Trophoblast cell (in vitro differentiated cells and primary cell): ENCODE data around the gene CNOT6. TPM values are rescaled to one million over a fixed set of nuclear protein-coding genes. Genes with fewer than 3 reads are reported as not detected.

Experiments used
- DNase-seq, 2 donors: peaks; one replicate each; pipeline ENCODE4 v3.0.0-alpha.2; 2016
- H2AFZ ChIP-seq: 2 replicates; pipeline ENCODE4 v1.6.1; 2013; ENCODE audit warnings: low read length, moderate library complexity, mild to moderate bottlenecking; ENCODE audit not compliant: insufficient read depth, poor library complexity
- H2AK5ac ChIP-seq: 2 replicates; pipeline ENCODE4 v1.6.1; 2013; ENCODE audit warnings: mild to moderate bottlenecking, low read length
- H2BK120ac ChIP-seq: 2 replicates; pipeline ENCODE4 v1.6.1; 2013; ENCODE audit warnings: low read length, mild to moderate bottlenecking, moderate library complexity; ENCODE audit not compliant: insufficient read depth, poor library complexity
- H2BK12ac ChIP-seq: 2 replicates; pipeline ENCODE4 v1.6.1; 2013; ENCODE audit warnings: mild to moderate bottlenecking, low read length, moderate library complexity
- H2BK5ac ChIP-seq: 2 replicates; pipeline ENCODE4 v1.6.1; 2013; ENCODE audit warnings: low read length, low read depth, moderate library complexity, mild to moderate bottlenecking; ENCODE audit not compliant: poor library complexity
- H3K14ac ChIP-seq: 2 replicates; pipeline ENCODE4 v1.6.1; 2013; ENCODE audit warnings: mild to moderate bottlenecking, low read length
- H3K18ac ChIP-seq: 2 replicates; pipeline ENCODE4 v1.6.1; 2013; ENCODE audit warnings: mild to moderate bottlenecking, low read length
- H3K23ac ChIP-seq: 2 replicates; pipeline ENCODE4 v1.6.1; 2013; ENCODE audit warnings: low read length
- H3K27ac ChIP-seq: 2 replicates; pipeline ENCODE4 v1.5.1; 2013; ENCODE audit warnings: low read depth, mild to moderate bottlenecking, inconsistent platforms, low read length, moderate library complexity
- H3K27me3 ChIP-seq: 2 replicates; pipeline ENCODE4 v1.6.1; 2013; ENCODE audit warnings: inconsistent platforms, mild to moderate bottlenecking, low read length, moderate library complexity; ENCODE audit not compliant: insufficient read depth
- H3K36me3 ChIP-seq, 2 experiments: 1 replicate in 1 of 2; 2 replicates in 1 of 2; pipeline ENCODE4 v1.6.1; 2013; ENCODE audit warnings: low read length in 2 of 2, mild to moderate bottlenecking in 2 of 2, moderate library complexity in 1 of 2; ENCODE audit not compliant: insufficient read depth in 2 of 2, control insufficient read depth in 1 of 2
- H3K4ac ChIP-seq: 2 replicates; pipeline ENCODE4 v1.6.1; 2013; ENCODE audit warnings: low read depth, mild to moderate bottlenecking, low read length, moderate library complexity
- H3K4me1 ChIP-seq, 2 experiments: 1 replicate in 1 of 2; 2 replicates in 1 of 2; pipeline ENCODE4 v1.6.1; 2013; ENCODE audit warnings: low read length in 2 of 2, mild to moderate bottlenecking in 2 of 2, moderate library complexity in 1 of 2; ENCODE audit not compliant: insufficient read depth in 2 of 2, control insufficient read depth in 1 of 2
- H3K4me2 ChIP-seq: 2 replicates; pipeline ENCODE4 v1.6.1; 2013; ENCODE audit warnings: inconsistent platforms, mild to moderate bottlenecking, low read length, moderate library complexity
- H3K4me3 ChIP-seq: 2 replicates; pipeline ENCODE4 v1.5.1; 2013; ENCODE audit warnings: mild to moderate bottlenecking, low read depth, low read length, inconsistent platforms
- H3K79me1 ChIP-seq: one replicate; pipeline ENCODE4 v1.6.1; 2013; ENCODE audit warnings: low read length
- H3K79me2 ChIP-seq: 2 replicates; pipeline ENCODE4 v1.6.1; 2013; ENCODE audit warnings: low read length, mild to moderate bottlenecking; ENCODE audit not compliant: control insufficient read depth, insufficient read depth, poor library complexity
- H3K9ac ChIP-seq: 2 replicates; pipeline ENCODE4 v1.6.1; 2013; ENCODE audit warnings: mild to moderate bottlenecking, low read length
- H3K9me3 ChIP-seq: 2 replicates; pipeline ENCODE4 v1.6.1; 2013; ENCODE audit warnings: low read depth, mild to moderate bottlenecking, control low read depth, inconsistent platforms, low read length; ENCODE audit not compliant: insufficient read depth
- H4K12ac ChIP-seq: 2 replicates; pipeline ENCODE4 v1.6.1; 2013; ENCODE audit warnings: low read depth, mild to moderate bottlenecking, low read length, moderate library complexity
- H4K8ac ChIP-seq: 2 replicates; pipeline ENCODE4 v1.6.1; 2013; ENCODE audit warnings: low read depth, mild to moderate bottlenecking, low read length, moderate library complexity
- H4K91ac ChIP-seq: one replicate; pipeline ENCODE4 v1.6.1; 2013; ENCODE audit warnings: low read depth, mild to moderate bottlenecking, low read length, moderate library complexity
- WGBS: extraction: QIAGEN DNeasy Blood & Tissue Kit; methylation state at CpG from one replicate; pipeline ENCODE4 v1.1.7; 2013; ENCODE audit warnings: missing lambda C conversion rate; ENCODE audit not compliant: insufficient read length, insufficient coverage; ENCODE audit errors: extremely low coverage; 5-methylcytosine and 5-hydroxymethylcytosine counted together
- polyA plus RNA-seq: library from polyadenylated mRNA; stranded (reverse); fragments of 200-250 nt; gene quantifications from 2 replicates; pipeline ENCODE4 v1.2.3, GENCODE V29; 2013

Gene CNOT6
- polyA plus RNA-seq: 33.2 and 34.0 TPM in 2 replicates

- Histone ChIP-seq H3K4ac (peak within 1 kb of the TSS; percentile 100), H2BK12ac (no peak within 1 kb of the TSS), H3K4me3 (peak within 1 kb of the TSS; percentile 99), H3K9me3 (peaks cover 3% of the 10 kb centered on the region), H3K9ac (peak within 1 kb of the TSS; percentile 94), H3K14ac (peak within 1 kb of the TSS; percentile 100), H3K27ac (peak within 1 kb of the TSS; percentile 79), H2AFZ (peak within 1 kb of the TSS; percentile 99), H4K8ac (peak within 1 kb of the TSS; percentile 99), H2BK120ac (peak within 1 kb of the TSS; percentile 99), H3K79me1 (peaks cover 8% of the 10 kb centered on the region), H2AK5ac (peak within 1 kb of the TSS; percentile 100), H4K91ac (peak within 1 kb of the TSS; percentile 99), H3K4me1 (no peaks in the 10 kb centered on the region), H4K12ac (peak within 1 kb of the TSS; percentile 100), H3K18ac (peak within 1 kb of the TSS; percentile 100), H3K36me3 (peaks cover 3 to 11% of the 10 kb centered on the region in 2 experiments), H3K4me2 (peak within 1 kb of the TSS; percentile 79), H3K79me2 (peaks cover 19% of the 10 kb centered on the region), H2BK5ac (peak within 1 kb of the TSS; percentile 95), H3K23ac (no peak within 1 kb of the TSS), H3K27me3 (no peaks in the 10 kb centered on the region)
- peak; percentile 92 to 97 for DNase-seq
- WGBS: no CpG with 5 or more reads among the region's 56 CpGs
These were observed at the start of gene CNOT6 for GRCh38 chr5:180494060-180494509. TSS of gene CNOT6 (plus strand) at chr5:180494379. CDS start at chr5:180529277, 34,898 bp downstream.

- Histone ChIP-seq H3K23ac (no peak overlapping the region), H2BK5ac (no peak overlapping the region), H3K18ac (no peak overlapping the region), H2AFZ (no peak overlapping the region), H3K4me2 (no peak overlapping the region), H2BK120ac (no peak overlapping the region), H4K8ac (no peak overlapping the region), H2BK12ac (no peak overlapping the region), H3K14ac (no peak overlapping the region), H3K27me3 (no peaks in the 10 kb centered on the region), H3K36me3 (no peaks in the 10 kb centered on the region), H3K9ac (no peak overlapping the region), H3K9me3 (peaks cover 20% of the 10 kb centered on the region), H3K4ac (no peak overlapping the region), H3K79me1 (no peaks in the 10 kb centered on the region), H4K12ac (no peak overlapping the region), H3K4me1 (no peaks in the 10 kb centered on the region), H4K91ac (no peak overlapping the region), H3K79me2 (no peaks in the 10 kb centered on the region), H3K27ac (no peak overlapping the region), H2AK5ac (no peak overlapping the region), H3K4me3 (no peak overlapping the region)
- no peak for DNase-seq
- WGBS: no CpG with 5 or more reads among the region's 2 CpGs
These were observed 39.4 kb upstream of the CNOT6 start for GRCh38 chr5:180454752-180455151.

GRCh38 chr5:180455872-180456271 lies 38.3 kb upstream of the CNOT6 start:
- DNase-seq: no peak
- Histone ChIP-seq H4K8ac (no peak overlapping the region), H3K4ac (no peak overlapping the region), H3K18ac (no peak overlapping the region), H3K79me1 (no peaks in the 10 kb centered on the region), H3K9ac (no peak overlapping the region), H3K14ac (no peak overlapping the region), H3K79me2 (no peaks in the 10 kb centered on the region), H2AK5ac (no peak overlapping the region), H4K12ac (no peak overlapping the region), H3K4me1 (no peaks in the 10 kb centered on the region), H2BK12ac (no peak overlapping the region), H3K36me3 (no peaks in the 10 kb centered on the region), H4K91ac (no peak overlapping the region), H3K27ac (no peak overlapping the region), H3K9me3 (peaks cover 26% of the 10 kb centered on the region), H2BK120ac (no peak overlapping the region), H3K23ac (no peak overlapping the region), H2AFZ (no peak overlapping the region), H3K4me2 (no peak overlapping the region), H3K4me3 (no peak overlapping the region), H3K27me3 (no peaks in the 10 kb centered on the region), H2BK5ac (no peak overlapping the region)
- WGBS: no CpG with 5 or more reads among the region's 1 CpG

GRCh38 chr5:180456792-180457191 lies 37.4 kb upstream of the CNOT6 start:
- Histone ChIP-seq H2BK5ac (no peak overlapping the region), H3K18ac (no peak overlapping the region), H3K4ac (no peak overlapping the region), H3K9me3 (peaks cover 33% of the 10 kb centered on the region), H2AFZ (no peak overlapping the region), H4K12ac (no peak overlapping the region), H3K14ac (no peak overlapping the region), H2AK5ac (no peak overlapping the region), H3K36me3 (no peaks in the 10 kb centered on the region), H2BK120ac (no peak overlapping the region), H3K4me1 (no peaks in the 10 kb centered on the region), H3K4me3 (no peak overlapping the region), H3K79me1 (no peaks in the 10 kb centered on the region), H3K23ac (no peak overlapping the region), H3K4me2 (no peak overlapping the region), H3K27me3 (no peaks in the 10 kb centered on the region), H2BK12ac (no peak overlapping the region), H4K8ac (no peak overlapping the region), H3K9ac (no peak overlapping the region), H3K27ac (no peak overlapping the region), H3K79me2 (no peaks in the 10 kb centered on the region), H4K91ac (no peak overlapping the region)
- DNase-seq: no peak
- WGBS: no CpG with 5 or more reads among the region's 3 CpGs
